Adrenal gland (tissue), 5 donors: ENCODE results near the gene CFAP141.
A peak's percentile ranks its signal among the peaks of the same experiment; 100 is the strongest.

Experiments
- POLR2A ChIP-seq, 2 donors: fragments of 450-650 bp; IDR thresholded peaks; one replicate each; pipeline ENCODE4 v1.6.1; 2017; ENCODE audit warnings: antibody characterized with exemption in 2 of 2, mild to moderate bottlenecking in 2 of 2, moderate library complexity in 1 of 2
- TF ChIP-seq, protein P1 (sequence below), 6 experiments: fragments of 450-650 bp in 4 of 6; fragments of 200-600 bp in 2 of 6; sonication (generic) in 1 of 6; IDR thresholded peaks; 1 replicate in 5 of 6; 2 replicates in 1 of 6; pipeline versions ENCODE4 v1.5.1 to v1.8.0; 2016 to 2021; ENCODE audit warnings: antibody characterized with exemption in 6 of 6, mild to moderate bottlenecking in 2 of 6, moderate library complexity in 1 of 6
- donor health status: DM: no; HTN: no; CAD: no.

DNA sequence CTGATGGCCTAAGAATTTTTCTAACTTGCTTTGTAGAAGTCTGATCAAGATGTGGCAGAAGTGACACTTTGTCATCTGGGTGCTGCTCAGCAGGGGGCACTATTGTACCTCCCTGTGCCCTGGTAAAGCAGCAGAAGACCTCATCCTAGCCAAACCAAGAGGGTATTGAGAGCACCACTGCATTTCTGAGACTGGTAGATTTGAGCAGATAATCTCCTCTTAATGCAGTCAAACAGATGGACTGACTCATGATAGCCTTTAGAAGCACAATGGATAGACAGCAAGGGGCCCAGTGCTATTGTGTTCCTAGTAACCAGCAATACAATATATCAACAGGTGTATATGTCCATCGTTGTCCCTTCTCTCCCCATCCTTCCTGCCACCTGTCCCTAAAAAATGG is 20.0 kb downstream of the CFAP141 start:
- TF ChIP-seq POLR2A (IDR thresholded peaks at IDR 0.05), result no peak
- TF ChIP-seq, protein P1, sequence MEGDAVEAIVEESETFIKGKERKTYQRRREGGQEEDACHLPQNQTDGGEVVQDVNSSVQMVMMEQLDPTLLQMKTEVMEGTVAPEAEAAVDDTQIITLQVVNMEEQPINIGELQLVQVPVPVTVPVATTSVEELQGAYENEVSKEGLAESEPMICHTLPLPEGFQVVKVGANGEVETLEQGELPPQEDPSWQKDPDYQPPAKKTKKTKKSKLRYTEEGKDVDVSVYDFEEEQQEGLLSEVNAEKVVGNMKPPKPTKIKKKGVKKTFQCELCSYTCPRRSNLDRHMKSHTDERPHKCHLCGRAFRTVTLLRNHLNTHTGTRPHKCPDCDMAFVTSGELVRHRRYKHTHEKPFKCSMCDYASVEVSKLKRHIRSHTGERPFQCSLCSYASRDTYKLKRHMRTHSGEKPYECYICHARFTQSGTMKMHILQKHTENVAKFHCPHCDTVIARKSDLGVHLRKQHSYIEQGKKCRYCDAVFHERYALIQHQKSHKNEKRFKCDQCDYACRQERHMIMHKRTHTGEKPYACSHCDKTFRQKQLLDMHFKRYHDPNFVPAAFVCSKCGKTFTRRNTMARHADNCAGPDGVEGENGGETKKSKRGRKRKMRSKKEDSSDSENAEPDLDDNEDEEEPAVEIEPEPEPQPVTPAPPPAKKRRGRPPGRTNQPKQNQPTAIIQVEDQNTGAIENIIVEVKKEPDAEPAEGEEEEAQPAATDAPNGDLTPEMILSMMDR (IDR thresholded peaks at IDR 0.05), result peak in 5 of 6 experiments; percentile 27 to 44 (median 43)
